Loucy (cell line): Measurements from ENCODE around the gene CCDC127.

ENCODE experiments used
- H2AFZ ChIP-seq: fragments of 200-600 bp; sonication (generic); 2 replicates; pipeline ENCODE4 v1.6.0; 2016; ENCODE audit warnings: antibody characterized with exemption, mild to moderate bottlenecking, low read length, moderate library complexity
- H3F3A ChIP-seq: fragments of 200-600 bp; 2 replicates; pipeline ENCODE4 v1.6.0; 2016; ENCODE audit warnings: antibody characterized with exemption, low read depth, mild to moderate bottlenecking
- H3K27me3 ChIP-seq: fragments of 200-600 bp; sonication (generic); 2 replicates; pipeline ENCODE4 v1.6.1; 2014; ENCODE audit warnings: low read length, mild to moderate bottlenecking; ENCODE audit not compliant: insufficient read depth, poor library complexity, severe bottlenecking
- H3K36me3 ChIP-seq: fragments of 200-600 bp; sonication (generic); 2 replicates; pipeline ENCODE4 v1.6.1; 2016; ENCODE audit warnings: low read length; ENCODE audit not compliant: insufficient read depth
- H3K4me1 ChIP-seq: fragments of 200-600 bp; sonication (generic); 2 replicates; pipeline ENCODE4 v1.5.1; 2014; ENCODE audit warnings: low read length, mild to moderate bottlenecking; ENCODE audit not compliant: insufficient read depth, poor library complexity, severe bottlenecking
- H3K4me2 ChIP-seq: fragments of 200-600 bp; sonication (generic); 2 replicates; pipeline ENCODE4 v1.6.0; 2014; ENCODE audit warnings: antibody characterized with exemption, low read length, low read depth, mild to moderate bottlenecking; ENCODE audit not compliant: poor library complexity, severe bottlenecking
- H3K4me3 ChIP-seq: fragments of 200-600 bp; sonication (generic); 2 replicates; pipeline ENCODE4 v1.5.1; 2014; ENCODE audit warnings: low read length, mild to moderate bottlenecking, mixed read lengths; ENCODE audit not compliant: poor library complexity, severe bottlenecking
- H3K79me2 ChIP-seq: fragments of 200-600 bp; sonication (generic); 2 replicates; pipeline ENCODE4 v1.6.1; 2014; ENCODE audit warnings: low read length; ENCODE audit not compliant: insufficient read depth
- H3K9ac ChIP-seq: fragments of 200-600 bp; sonication (generic); 2 replicates; pipeline ENCODE4 v1.6.0; 2014; ENCODE audit warnings: mild to moderate bottlenecking, low read depth, low read length, moderate library complexity; ENCODE audit not compliant: poor library complexity, severe bottlenecking
- H3K9me2 ChIP-seq: fragments of 200-600 bp; sonication (generic); replicated peaks from 2 replicates; pipeline ENCODE4 v1.6.1; 2016; ENCODE audit warnings: low read depth, low read length, mixed read lengths
- H3K9me3 ChIP-seq: fragments of 200-600 bp; sonication (generic); 2 replicates; pipeline ENCODE4 v1.6.1; 2014; ENCODE audit warnings: mild to moderate bottlenecking, antibody characterized with exemption, low read length, low read depth; ENCODE audit not compliant: insufficient read depth
- H4K20me1 ChIP-seq: fragments of 200-600 bp; sonication (generic); 2 replicates; pipeline ENCODE4 v1.6.0; 2014; ENCODE audit warnings: antibody characterized with exemption, low read length, mild to moderate bottlenecking; ENCODE audit not compliant: insufficient read depth, poor library complexity, severe bottlenecking
- CTCF ChIP-seq: fragments of 200-600 bp; sonication (generic); conservative IDR thresholded peaks from 2 replicates; pipeline ENCODE4 v1.5.1; 2014; ENCODE audit warnings: mild to moderate bottlenecking, antibody characterized with exemption, low read length
- EZH2phosphoT487 ChIP-seq: fragments of 200-600 bp; IDR thresholded peaks from 2 replicates; pipeline ENCODE4 v1.6.1; 2018; ENCODE audit warnings: antibody characterized with exemption, mild to moderate bottlenecking, moderate library complexity, borderline replicate concordance

The CCDC127 gene

GRCh38 chr5:164244-164643 lies 53.7 kb downstream of the CCDC127 start:
- no peak overlapping the region for H3K4me3 ChIP-seq
- TF ChIP-seq CTCF (no peak), EZH2phosphoT487 (no peak)
- H3K9me2 ChIP-seq, result no peaks in the 10 kb centered on the region
- H2AFZ ChIP-seq, result no peak overlapping the region
- no peaks in the 10 kb centered on the region; the same call in 1 of the 2 replicates for H3F3A ChIP-seq
- H3K9me3 ChIP-seq, result no peaks in the 10 kb centered on the region
- no peaks in the 10 kb centered on the region for H3K27me3 ChIP-seq
- H3K79me2 ChIP-seq, result no peaks in the 10 kb centered on the region
- H4K20me1 ChIP-seq, result no peaks in the 10 kb centered on the region
- H3K4me1 ChIP-seq, result peaks cover 28% of the 10 kb centered on the region
- H3K9ac ChIP-seq, result no peak overlapping the region
- H3K4me2 ChIP-seq, result no peak overlapping the region
- H3K36me3 ChIP-seq, result no peaks in the 10 kb centered on the region

- TF ChIP-seq CTCF (no peak), EZH2phosphoT487 (no peak)
- Histone ChIP-seq H3K9me3 (no peaks in the 10 kb centered on the region), H3K4me1 (peaks cover 32% of the 10 kb centered on the region), H2AFZ (no peak overlapping the region), H3K4me2 (no peak overlapping the region), H4K20me1 (no peaks in the 10 kb centered on the region), H3K36me3 (no peaks in the 10 kb centered on the region), H3K9ac (no peak overlapping the region), H3K79me2 (no peaks in the 10 kb centered on the region), H3K4me3 (no peak overlapping the region), H3K27me3 (no peaks in the 10 kb centered on the region), H3K9me2 (no peaks in the 10 kb centered on the region), H3F3A (no peaks in the 10 kb centered on the region; the same call in 1 of the 2 replicates)
Observed at GRCh38 chr5:163841-164240, 54.1 kb downstream of the CCDC127 start.

GRCh38 chr5:163338-163620 lies 54.7 kb downstream of the CCDC127 start:
- no peaks in the 10 kb centered on the region for H3K36me3 ChIP-seq
- H4K20me1 ChIP-seq, result no peaks in the 10 kb centered on the region
- no peak overlapping the region for H3K4me2 ChIP-seq
- H3K4me1 ChIP-seq, result peaks cover 35% of the 10 kb centered on the region
- no peaks in the 10 kb centered on the region for H3K27me3 ChIP-seq
- TF ChIP-seq CTCF (no peak), EZH2phosphoT487 (no peak)
- no peak overlapping the region for H3K4me3 ChIP-seq
- H3K9me3 ChIP-seq, result no peaks in the 10 kb centered on the region
- H2AFZ ChIP-seq, result no peak overlapping the region
- H3F3A ChIP-seq, result no peaks in the 10 kb centered on the region; the same call in 1 of the 2 replicates
- no peaks in the 10 kb centered on the region for H3K9me2 ChIP-seq
- H3K9ac ChIP-seq, result no peak overlapping the region
- no peaks in the 10 kb centered on the region for H3K79me2 ChIP-seq
